Endometrium (tissue), 2 donors: Measurements from ENCODE around the gene ST6GALNAC1.

Experiments
- FAIRE-seq: peaks from 2 replicates; lab custom pipeline; 2012; peaks lifted over from hg19 to GRCh38; lab: Jason Lieb, UNC
- donor health status: control.
- donor health status: control.

Gene ST6GALNAC1

GRCh38 chr17:76643553-76644148, at the start of gene ST6GALNAC1:
Gene ST6GALNAC1, minus strand, starts transcription at chr17:76643757. Its CDS starts 119 bp downstream, at chr17:76643638.
- FAIRE-seq = no peak

- FAIRE-seq = no peak
These were observed 48.0 kb upstream of the ST6GALNAC1 start for GRCh38 chr17:76691379-76692191.

- FAIRE-seq = no peak
These were observed 47.2 kb upstream of the ST6GALNAC1 start for GRCh38 chr17:76690596-76691280.

- no peak for FAIRE-seq
These were observed 46.3 kb upstream of the ST6GALNAC1 start for GRCh38 chr17:76689859-76690258.

GRCh38 chr17:76688165-76688622, 44.6 kb upstream of the ST6GALNAC1 start:
- no peak for FAIRE-seq

GRCh38 chr17:76687298-76688164, 44.0 kb upstream of the ST6GALNAC1 start:
- FAIRE-seq = no peak

GRCh38 chr17:76686538-76687297, 43.2 kb upstream of the ST6GALNAC1 start:
- no peak for FAIRE-seq

GRCh38 chr17:76685846-76686245, 42.3 kb upstream of the ST6GALNAC1 start:
- no peak for FAIRE-seq

- FAIRE-seq = no peak
These were observed 41.8 kb upstream of the ST6GALNAC1 start for GRCh38 chr17:76685366-76685765.

GRCh38 chr17:76684756-76685155, 41.2 kb upstream of the ST6GALNAC1 start:
- FAIRE-seq = no peak

- FAIRE-seq = no peak
These were observed 40.6 kb upstream of the ST6GALNAC1 start for GRCh38 chr17:76683921-76684745.

GRCh38 chr17:76683011-76683755, 39.6 kb upstream of the ST6GALNAC1 start:
- FAIRE-seq = no peak

- FAIRE-seq = no peak
These were observed 38.7 kb upstream of the ST6GALNAC1 start for GRCh38 chr17:76682296-76682695.

GRCh38 chr17:76681222-76682137, 37.9 kb upstream of the ST6GALNAC1 start:
- no peak for FAIRE-seq

- no peak for FAIRE-seq
These were observed 35.7 kb upstream of the ST6GALNAC1 start for GRCh38 chr17:76679239-76679638.

GRCh38 chr17:76678330-76678729, 34.8 kb upstream of the ST6GALNAC1 start:
- FAIRE-seq = no peak

GRCh38 chr17:76677406-76677805, 33.8 kb upstream of the ST6GALNAC1 start:
- no peak for FAIRE-seq

- no peak for FAIRE-seq
These were observed 33.1 kb upstream of the ST6GALNAC1 start for GRCh38 chr17:76676629-76677028.
